GM23338 (cell line): ENCODE results near the gene EGFR.

Source experiments
- EZH2 ChIP-seq: fragments of 200-600 bp; sonication (generic); IDR thresholded peaks from one replicate; pipeline ENCODE4 v1.8.0; 2017; ENCODE audit warnings: antibody characterized with exemption, mild to moderate bottlenecking, low read depth; ENCODE audit not compliant: unreplicated experiment
- EZH2phosphoT487 ChIP-seq: fragments of 200-600 bp; sonication (generic); IDR thresholded peaks from one replicate; pipeline ENCODE4 v1.8.1; 2018; ENCODE audit warnings: antibody characterized with exemption; ENCODE audit not compliant: unreplicated experiment
- JUNB ChIP-seq: IDR thresholded peaks from one replicate; pipeline ENCODE4 v1.6.1; 2016; ENCODE audit warnings: antibody characterized with exemption; ENCODE audit not compliant: unreplicated experiment
- NANOG ChIP-seq: IDR thresholded peaks from 2 replicates; pipeline ENCODE4 v1.6.1; 2016; ENCODE audit warnings: antibody characterized with exemption, borderline replicate concordance
- POLR2AphosphoS5 ChIP-seq: IDR thresholded peaks from 2 replicates; pipeline ENCODE4 v1.6.1; 2016; ENCODE audit warnings: antibody characterized with exemption, low read depth
- TF ChIP-seq, protein P1 (sequence below), 2 experiments: fragments of 200-600 bp in 1 of 2; sonication (generic) in 1 of 2; conservative IDR thresholded peaks; 2 replicates each; pipeline versions ENCODE4 v1.5.1 to v1.6.1; 2016 to 2017; ENCODE audit warnings: antibody characterized with exemption in 2 of 2, low read depth in 2 of 2, mild to moderate bottlenecking in 2 of 2, moderate library complexity in 1 of 2
- TF ChIP-seq, protein P2 (sequence below): IDR thresholded peaks from one replicate; pipeline ENCODE4 v1.6.1; 2018; ENCODE audit warnings: antibody characterized with exemption; ENCODE audit not compliant: unreplicated experiment

DNA sequence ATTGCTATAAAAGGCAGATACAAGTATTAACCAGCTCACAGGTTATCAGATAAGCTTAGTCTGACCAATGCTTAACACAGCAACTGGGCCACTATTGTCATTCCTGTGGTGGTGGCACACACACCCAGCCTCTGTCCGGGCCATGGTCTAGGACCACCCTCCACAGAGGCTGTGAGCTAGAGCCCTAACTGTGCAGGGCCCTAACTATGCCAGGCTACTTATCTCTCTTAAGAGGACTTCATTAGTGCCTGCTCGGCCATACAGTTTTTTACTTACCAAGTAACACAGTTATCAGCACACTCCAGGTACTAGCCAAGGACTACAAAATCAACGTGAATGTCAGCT lies 2.1 kb upstream of the EGFR start:
- TF ChIP-seq EZH2: no peak
- TF ChIP-seq, protein P1, sequence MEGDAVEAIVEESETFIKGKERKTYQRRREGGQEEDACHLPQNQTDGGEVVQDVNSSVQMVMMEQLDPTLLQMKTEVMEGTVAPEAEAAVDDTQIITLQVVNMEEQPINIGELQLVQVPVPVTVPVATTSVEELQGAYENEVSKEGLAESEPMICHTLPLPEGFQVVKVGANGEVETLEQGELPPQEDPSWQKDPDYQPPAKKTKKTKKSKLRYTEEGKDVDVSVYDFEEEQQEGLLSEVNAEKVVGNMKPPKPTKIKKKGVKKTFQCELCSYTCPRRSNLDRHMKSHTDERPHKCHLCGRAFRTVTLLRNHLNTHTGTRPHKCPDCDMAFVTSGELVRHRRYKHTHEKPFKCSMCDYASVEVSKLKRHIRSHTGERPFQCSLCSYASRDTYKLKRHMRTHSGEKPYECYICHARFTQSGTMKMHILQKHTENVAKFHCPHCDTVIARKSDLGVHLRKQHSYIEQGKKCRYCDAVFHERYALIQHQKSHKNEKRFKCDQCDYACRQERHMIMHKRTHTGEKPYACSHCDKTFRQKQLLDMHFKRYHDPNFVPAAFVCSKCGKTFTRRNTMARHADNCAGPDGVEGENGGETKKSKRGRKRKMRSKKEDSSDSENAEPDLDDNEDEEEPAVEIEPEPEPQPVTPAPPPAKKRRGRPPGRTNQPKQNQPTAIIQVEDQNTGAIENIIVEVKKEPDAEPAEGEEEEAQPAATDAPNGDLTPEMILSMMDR (conservative IDR thresholded peaks at IDR 0.05; ENCODE audit: low read depth in 2 of 2): no peak
- no peak for TF ChIP-seq NANOG
- no peak for TF ChIP-seq POLR2AphosphoS5
- TF ChIP-seq, protein P2, sequence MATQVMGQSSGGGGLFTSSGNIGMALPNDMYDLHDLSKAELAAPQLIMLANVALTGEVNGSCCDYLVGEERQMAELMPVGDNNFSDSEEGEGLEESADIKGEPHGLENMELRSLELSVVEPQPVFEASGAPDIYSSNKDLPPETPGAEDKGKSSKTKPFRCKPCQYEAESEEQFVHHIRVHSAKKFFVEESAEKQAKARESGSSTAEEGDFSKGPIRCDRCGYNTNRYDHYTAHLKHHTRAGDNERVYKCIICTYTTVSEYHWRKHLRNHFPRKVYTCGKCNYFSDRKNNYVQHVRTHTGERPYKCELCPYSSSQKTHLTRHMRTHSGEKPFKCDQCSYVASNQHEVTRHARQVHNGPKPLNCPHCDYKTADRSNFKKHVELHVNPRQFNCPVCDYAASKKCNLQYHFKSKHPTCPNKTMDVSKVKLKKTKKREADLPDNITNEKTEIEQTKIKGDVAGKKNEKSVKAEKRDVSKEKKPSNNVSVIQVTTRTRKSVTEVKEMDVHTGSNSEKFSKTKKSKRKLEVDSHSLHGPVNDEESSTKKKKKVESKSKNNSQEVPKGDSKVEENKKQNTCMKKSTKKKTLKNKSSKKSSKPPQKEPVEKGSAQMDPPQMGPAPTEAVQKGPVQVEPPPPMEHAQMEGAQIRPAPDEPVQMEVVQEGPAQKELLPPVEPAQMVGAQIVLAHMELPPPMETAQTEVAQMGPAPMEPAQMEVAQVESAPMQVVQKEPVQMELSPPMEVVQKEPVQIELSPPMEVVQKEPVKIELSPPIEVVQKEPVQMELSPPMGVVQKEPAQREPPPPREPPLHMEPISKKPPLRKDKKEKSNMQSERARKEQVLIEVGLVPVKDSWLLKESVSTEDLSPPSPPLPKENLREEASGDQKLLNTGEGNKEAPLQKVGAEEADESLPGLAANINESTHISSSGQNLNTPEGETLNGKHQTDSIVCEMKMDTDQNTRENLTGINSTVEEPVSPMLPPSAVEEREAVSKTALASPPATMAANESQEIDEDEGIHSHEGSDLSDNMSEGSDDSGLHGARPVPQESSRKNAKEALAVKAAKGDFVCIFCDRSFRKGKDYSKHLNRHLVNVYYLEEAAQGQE: no peak
- no peak for TF ChIP-seq EZH2phosphoT487
- no peak for TF ChIP-seq JUNB
